Measurements from ENCODE around the gene TEX55.
"Not testable (repeated sequence)": the region's sequence is repeated elsewhere in the genome, so short reads cannot be mapped to it uniquely, and the experiment has no call there.

TEX55 gene

DNA sequence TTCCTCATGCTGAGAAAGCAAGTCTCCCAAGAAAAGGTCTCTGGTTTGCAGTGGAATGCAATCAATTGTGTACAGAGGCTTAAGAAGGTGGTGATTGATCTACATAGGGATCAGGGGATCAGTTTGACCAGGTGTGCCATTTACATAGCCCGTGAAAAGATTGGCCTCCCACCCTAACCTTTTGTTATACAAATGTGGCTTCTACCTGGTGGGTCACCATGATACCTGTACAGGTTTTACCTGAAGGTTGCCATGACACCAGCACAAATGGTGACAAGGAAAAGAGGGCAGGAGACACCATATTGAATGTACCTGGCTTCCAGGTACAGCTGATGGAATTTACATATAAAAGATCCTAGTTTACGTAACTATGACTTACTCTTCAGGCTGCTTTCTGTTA, 25.5 kb upstream of the TEX55 start:
- TF ChIP-seq, protein P1, sequence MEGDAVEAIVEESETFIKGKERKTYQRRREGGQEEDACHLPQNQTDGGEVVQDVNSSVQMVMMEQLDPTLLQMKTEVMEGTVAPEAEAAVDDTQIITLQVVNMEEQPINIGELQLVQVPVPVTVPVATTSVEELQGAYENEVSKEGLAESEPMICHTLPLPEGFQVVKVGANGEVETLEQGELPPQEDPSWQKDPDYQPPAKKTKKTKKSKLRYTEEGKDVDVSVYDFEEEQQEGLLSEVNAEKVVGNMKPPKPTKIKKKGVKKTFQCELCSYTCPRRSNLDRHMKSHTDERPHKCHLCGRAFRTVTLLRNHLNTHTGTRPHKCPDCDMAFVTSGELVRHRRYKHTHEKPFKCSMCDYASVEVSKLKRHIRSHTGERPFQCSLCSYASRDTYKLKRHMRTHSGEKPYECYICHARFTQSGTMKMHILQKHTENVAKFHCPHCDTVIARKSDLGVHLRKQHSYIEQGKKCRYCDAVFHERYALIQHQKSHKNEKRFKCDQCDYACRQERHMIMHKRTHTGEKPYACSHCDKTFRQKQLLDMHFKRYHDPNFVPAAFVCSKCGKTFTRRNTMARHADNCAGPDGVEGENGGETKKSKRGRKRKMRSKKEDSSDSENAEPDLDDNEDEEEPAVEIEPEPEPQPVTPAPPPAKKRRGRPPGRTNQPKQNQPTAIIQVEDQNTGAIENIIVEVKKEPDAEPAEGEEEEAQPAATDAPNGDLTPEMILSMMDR (IDR thresholded peaks at IDR 0.05): no peak
- intact Hi-C loops (cut with DNase I; ENCODE audit: low total_unique reads): no loop called here
- no peak overlapping the region for H3K27ac ChIP-seq
- H3K4me3 ChIP-seq: no peak overlapping the region
- DNase-seq: no peak
- no peaks in the 10 kb centered on the region for H3K27me3 ChIP-seq
- H3K4me1 ChIP-seq: no peaks in the 10 kb centered on the region
- no peaks in the 10 kb centered on the region for H3K36me3 ChIP-seq
- H3K9me3 ChIP-seq: no peaks in the 10 kb centered on the region

DNA sequence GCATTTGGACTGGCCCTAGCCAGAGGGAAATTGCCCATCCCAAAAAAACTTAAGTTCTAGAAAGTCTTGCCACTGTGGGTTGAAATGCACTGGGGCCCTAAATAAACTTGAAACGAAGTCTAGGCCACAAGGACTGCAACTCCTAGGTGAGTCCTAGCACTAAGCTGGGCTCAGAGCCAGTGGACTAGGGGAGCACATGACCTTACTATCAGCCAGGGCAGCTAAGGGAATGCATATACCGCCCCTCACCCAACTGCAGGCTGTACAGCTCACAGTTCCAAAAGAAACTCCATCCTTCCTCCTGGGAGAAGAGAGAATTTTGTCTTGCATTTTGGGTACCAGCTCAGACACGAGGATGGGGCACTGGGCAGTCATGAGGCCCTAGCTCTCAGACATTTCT, 23.6 kb upstream of the TEX55 start:
- H3K9me3 ChIP-seq: no peaks in the 10 kb centered on the region
- no peaks in the 10 kb centered on the region for H3K27me3 ChIP-seq
- no peaks in the 10 kb centered on the region for H3K4me1 ChIP-seq
- TF ChIP-seq, protein P1 (IDR thresholded peaks at IDR 0.05): no peak
- intact Hi-C loops (cut with DNase I; ENCODE audit: low total_unique reads): no loop called here
- no peak overlapping the region for H3K4me3 ChIP-seq
- no peak overlapping the region for H3K27ac ChIP-seq
- no peaks in the 10 kb centered on the region for H3K36me3 ChIP-seq
- no peak for DNase-seq

DNA sequence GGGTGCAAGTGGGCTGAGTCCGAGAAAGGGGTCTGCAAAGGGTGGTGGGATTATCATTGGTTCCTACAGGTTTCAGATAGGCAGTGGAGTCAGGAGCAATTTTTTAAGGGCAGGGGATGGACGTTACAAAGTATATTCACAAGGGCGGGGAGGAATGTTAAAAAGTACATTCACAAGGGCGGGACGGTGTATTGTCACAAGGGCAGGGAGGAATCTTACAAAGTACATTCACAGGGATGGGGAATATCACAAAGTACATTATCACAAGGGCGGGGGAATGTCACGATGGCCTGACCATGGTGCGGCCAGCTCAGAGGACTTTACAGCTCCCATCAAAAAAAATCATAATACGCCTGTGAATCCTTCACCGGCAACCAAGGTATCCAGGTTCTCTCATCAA, 20.6 kb upstream of the TEX55 start:
- TF ChIP-seq, protein P1 (IDR thresholded peaks at IDR 0.05): no peak
- DNase-seq: no peak
- no peak overlapping the region for H3K27ac ChIP-seq
- H3K9me3 ChIP-seq: no peaks in the 10 kb centered on the region
- H3K4me3 ChIP-seq: no peak overlapping the region
- H3K36me3 ChIP-seq: no peaks in the 10 kb centered on the region
- H3K4me1 ChIP-seq: no peaks in the 10 kb centered on the region
- H3K27me3 ChIP-seq: no peaks in the 10 kb centered on the region
- intact Hi-C loops (cut with DNase I; ENCODE audit: low total_unique reads): no loop called here

DNA sequence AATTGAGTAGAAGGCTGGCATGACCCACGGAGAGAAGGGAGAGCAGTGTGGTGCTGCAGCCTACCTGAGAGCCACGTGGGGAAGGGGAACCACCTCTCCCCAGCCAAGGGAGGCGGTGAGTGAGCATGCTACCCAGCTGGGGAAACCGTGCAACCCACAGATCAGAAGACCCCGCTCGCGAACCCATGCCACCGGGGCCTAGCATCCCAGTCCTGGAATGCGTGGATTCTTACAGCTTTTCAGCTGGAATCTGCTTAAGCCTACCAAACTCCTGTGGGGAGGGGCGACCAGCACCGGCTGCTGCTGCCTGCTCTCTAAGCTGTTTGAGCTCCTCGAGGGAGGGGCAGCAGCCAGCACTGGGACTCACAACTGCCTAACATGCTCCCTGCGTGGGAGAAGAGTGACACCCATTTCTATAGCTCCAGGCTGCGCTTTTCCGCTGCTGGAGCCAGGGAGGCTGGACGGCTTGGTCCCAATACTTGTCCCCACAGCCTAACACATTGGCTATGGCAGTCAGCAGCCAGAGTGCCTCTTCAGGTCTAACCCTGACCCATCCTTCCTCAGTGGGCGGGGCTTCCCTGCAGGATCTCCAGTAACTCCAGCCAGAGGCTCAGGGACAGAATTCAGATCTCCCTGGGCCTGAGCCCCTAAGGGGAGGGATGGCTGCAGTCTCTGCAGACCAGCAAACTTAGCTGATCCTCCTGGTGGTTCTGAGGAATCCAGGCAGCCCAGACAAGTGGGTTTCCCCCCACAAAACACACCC, 20.0 kb upstream of the TEX55 start:
- TF ChIP-seq, protein P1 (IDR thresholded peaks at IDR 0.05): no peak
- no peaks in the 10 kb centered on the region for H3K4me1 ChIP-seq
- no peak overlapping the region for H3K4me3 ChIP-seq
- no peak overlapping the region for H3K27ac ChIP-seq
- intact Hi-C loops (cut with DNase I; ENCODE audit: low total_unique reads): no loop called here
- DNase-seq: no peak
- H3K27me3 ChIP-seq: no peaks in the 10 kb centered on the region
- no peaks in the 10 kb centered on the region for H3K9me3 ChIP-seq
- no peaks in the 10 kb centered on the region for H3K36me3 ChIP-seq

DNA sequence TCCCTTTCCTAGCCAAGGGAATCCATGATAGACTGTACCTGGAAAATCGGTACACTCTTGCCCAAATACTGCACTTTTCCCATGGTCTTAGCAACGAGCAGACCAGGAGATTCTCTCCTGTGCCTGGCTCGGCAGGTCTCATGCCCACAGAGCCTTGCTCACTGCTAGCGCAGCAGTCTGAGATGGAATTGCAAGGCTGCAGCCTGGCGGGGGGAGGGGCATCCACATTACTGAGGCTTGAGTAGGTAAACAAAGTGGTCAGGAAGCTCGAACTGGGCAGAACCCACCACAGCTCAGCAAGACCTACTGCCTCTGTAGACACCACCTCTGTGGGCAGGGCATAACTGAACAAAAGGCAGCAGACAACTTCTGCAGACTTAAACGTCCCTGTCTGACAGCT, 15.7 kb upstream of the TEX55 start:
- H3K4me3 ChIP-seq; DNase-seq; H3K4me1 ChIP-seq; H3K27ac ChIP-seq; H3K9me3 ChIP-seq; H3K27me3 ChIP-seq; H3K36me3 ChIP-seq; intact Hi-C loops (cut with DNase I; ENCODE audit: low total_unique reads): not testable (repeated sequence)

DNA sequence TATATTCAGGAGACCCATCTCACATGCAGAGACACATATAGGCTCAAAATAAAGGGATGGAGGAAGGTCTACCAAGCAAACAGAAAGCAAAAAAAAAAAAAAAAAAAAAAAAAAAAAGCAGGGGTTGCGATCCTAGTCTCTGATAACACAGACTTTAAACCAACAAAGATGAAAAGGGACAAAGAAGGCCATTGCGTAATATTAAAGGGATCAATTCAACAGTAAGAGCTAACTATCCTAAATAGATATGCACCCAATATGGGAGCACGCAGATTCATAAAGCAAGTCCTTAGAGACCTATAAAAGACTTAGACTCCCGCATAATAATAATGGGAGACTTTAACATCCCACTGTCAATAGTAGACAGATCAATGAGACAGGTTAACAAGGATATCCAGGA, 13.7 kb upstream of the TEX55 start:
- H3K4me3 ChIP-seq; H3K9me3 ChIP-seq; intact Hi-C loops (cut with DNase I; ENCODE audit: low total_unique reads); DNase-seq; H3K27ac ChIP-seq; H3K27me3 ChIP-seq; H3K36me3 ChIP-seq; H3K4me1 ChIP-seq: not testable (repeated sequence)

DNA sequence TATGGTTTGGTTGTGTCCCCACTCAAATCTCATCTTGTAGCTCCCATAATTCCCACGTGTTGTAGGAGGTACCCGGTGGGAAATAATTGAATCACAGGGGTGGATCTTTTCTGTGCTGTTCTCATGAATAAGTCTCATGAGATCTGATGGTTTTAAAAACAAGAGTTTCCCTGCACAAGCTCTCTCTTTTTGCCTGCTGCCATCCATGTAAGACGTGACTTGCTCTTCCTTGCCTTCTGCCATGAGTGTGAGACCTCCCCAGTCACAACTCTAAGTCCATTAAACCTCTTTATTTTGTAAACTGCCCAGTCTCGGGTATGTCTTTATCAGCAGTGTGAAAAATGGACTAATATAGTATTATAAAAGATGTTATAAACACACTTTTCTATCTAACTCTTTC, 6.6 kb upstream of the TEX55 start:
- H3K36me3 ChIP-seq; intact Hi-C loops (cut with DNase I; ENCODE audit: low total_unique reads); H3K4me3 ChIP-seq; H3K4me1 ChIP-seq; DNase-seq; H3K27ac ChIP-seq; H3K27me3 ChIP-seq; H3K9me3 ChIP-seq: not testable (repeated sequence)
